Neural progenitor cell (in vitro differentiated cells): ENCODE data around the gene RRM2. TPM values are rescaled to one million over a fixed set of nuclear protein-coding genes. Genes with fewer than 3 reads are reported as not detected.

Experiments
- DNase-seq: peaks from one replicate; pipeline ENCODE4 v3.0.0-alpha.2; 2016; ENCODE audit warnings: low spot score
- H2AFZ ChIP-seq: fragments of 200-600 bp; sonication (generic); replicated peaks from 2 replicates; pipeline ENCODE4 v1.6.1; 2016; ENCODE audit warnings: antibody characterized with exemption
- H3F3A ChIP-seq: fragments of 200-600 bp; sonication (generic); 2 replicates; pipeline ENCODE4 v1.6.1; 2016; ENCODE audit warnings: antibody characterized with exemption, low read depth
- H3K27ac ChIP-seq: fragments of 200-600 bp; sonication (generic); 2 replicates; pipeline ENCODE4 v1.5.1; 2016; ENCODE audit warnings: mild to moderate bottlenecking
- H3K27me3 ChIP-seq: fragments of 200-600 bp; sonication (generic); 2 replicates; pipeline ENCODE4 v1.6.1; 2016; ENCODE audit warnings: mild to moderate bottlenecking, moderate library complexity
- H3K36me3 ChIP-seq: fragments of 200-600 bp; sonication (generic); 2 replicates; pipeline ENCODE4 v1.5.1; 2016
- H3K4me1 ChIP-seq: fragments of 200-600 bp; sonication (generic); 2 replicates; pipeline ENCODE4 v1.6.1; 2016; ENCODE audit warnings: mixed run types
- H3K4me2 ChIP-seq: fragments of 200-600 bp; sonication (generic); 2 replicates; pipeline ENCODE4 v1.6.1; 2016
- H3K4me3 ChIP-seq: fragments of 200-600 bp; sonication (generic); 2 replicates; pipeline ENCODE4 v1.5.1; 2016
- H3K79me2 ChIP-seq: fragments of 200-600 bp; sonication (generic); 2 replicates; pipeline ENCODE4 v1.6.1; 2016; ENCODE audit warnings: low read depth
- H3K9ac ChIP-seq: fragments of 200-600 bp; sonication (generic); 2 replicates; pipeline ENCODE4 v1.6.1; 2016
- H3K9me3 ChIP-seq: fragments of 200-600 bp; sonication (generic); 2 replicates; pipeline ENCODE4 v1.5.1; 2016; ENCODE audit warnings: low read depth
- H4K20me1 ChIP-seq: fragments of 200-600 bp; sonication (generic); 2 replicates; pipeline ENCODE4 v1.6.1; 2016; ENCODE audit warnings: low read depth
- H3K27ac Mint-ChIP-seq: 3 replicates; pipeline ENCODE4 v1.8.0; 2021; ENCODE audit warnings: mixed read lengths
- H3K27me3 Mint-ChIP-seq: 2 replicates; pipeline ENCODE4 v1.8.0; 2022; ENCODE audit warnings: low read depth, mild to moderate bottlenecking, inconsistent platforms, moderate library complexity, mixed read lengths; ENCODE audit not compliant: insufficient read depth
- H3K36me3 Mint-ChIP-seq: 3 replicates; pipeline ENCODE4 v1.8.0; 2021; ENCODE audit warnings: mixed read lengths
- H3K4me1 Mint-ChIP-seq: 3 replicates; pipeline ENCODE4 v1.8.0; 2021; ENCODE audit warnings: mixed read lengths
- H3K4me3 Mint-ChIP-seq: 3 replicates; pipeline ENCODE4 v1.8.0; 2021; ENCODE audit warnings: mild to moderate bottlenecking, moderate library complexity, mixed read lengths
- H3K9me3 Mint-ChIP-seq: 3 replicates; pipeline ENCODE4 v1.8.0; 2020; ENCODE audit warnings: mixed read lengths
- EZH2 ChIP-seq: fragments of 200-600 bp; sonication (generic); IDR thresholded peaks from 2 replicates; pipeline ENCODE4 v1.6.1; 2017; ENCODE audit warnings: antibody characterized with exemption, mild to moderate bottlenecking, moderate library complexity
- EZH2phosphoT487 ChIP-seq: fragments of 200-600 bp; sonication (generic); IDR thresholded peaks from 2 replicates; pipeline ENCODE4 v1.6.1; 2017; ENCODE audit warnings: antibody characterized with exemption
- total RNA-seq: library from RNA; depleted of rRNA; stranded (reverse); fragments of >200 nt; gene quantifications from 2 replicates; pipeline ENCODE4 v1.2.3, GENCODE V29; 2015; ENCODE audit warnings: low replicate concordance
- TF ChIP-seq, protein P1 (sequence below): fragments of 200-600 bp; sonication (generic); IDR thresholded peaks from 2 replicates; pipeline ENCODE4 v1.5.1; 2017; ENCODE audit warnings: antibody characterized with exemption, mild to moderate bottlenecking

The RRM2 gene
- total RNA-seq, 1 donor from 2014 or later = 66.0 TPM

- H3K4me1 Mint-ChIP-seq = peaks cover 55% of the 10 kb centered on the region
- peaks cover 19% of the 10 kb centered on the region for H3K4me1 ChIP-seq
Observed at GRCh38 chr2:10169053-10169578, 46.6 kb downstream of the RRM2 start.

DNA sequence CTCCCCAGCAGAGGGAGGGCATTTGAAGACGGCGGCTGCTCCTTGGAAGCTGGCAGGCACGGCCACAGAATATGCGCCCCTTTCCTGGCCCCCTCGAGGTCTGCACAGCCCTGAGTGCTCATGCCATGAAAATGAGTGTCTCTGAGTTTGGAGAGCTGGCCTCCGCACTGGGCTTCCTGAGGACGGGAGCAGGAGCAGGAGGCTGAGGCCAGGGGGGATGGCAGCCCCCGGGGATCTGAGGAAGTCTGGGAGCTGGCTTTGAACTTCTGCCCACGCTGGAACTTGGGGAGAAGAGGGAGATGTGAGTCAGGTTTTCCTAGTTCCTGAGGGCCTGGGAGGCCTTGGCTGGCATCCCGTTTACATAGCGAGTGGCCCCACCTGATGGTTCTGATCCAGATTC, 47.0 kb downstream of the RRM2 start:
- H3K9ac ChIP-seq = no peak overlapping the region
- no peaks in the 10 kb centered on the region for H3K36me3 ChIP-seq
- no peaks in the 10 kb centered on the region for H3K79me2 ChIP-seq
- DNase-seq = no peak
- H3K4me3 ChIP-seq = no peak overlapping the region
- H3K27me3 ChIP-seq = no peaks in the 10 kb centered on the region
- H3K36me3 Mint-ChIP-seq = peaks cover 10% of the 10 kb centered on the region
- no peaks in the 10 kb centered on the region for H3F3A ChIP-seq
- peaks cover 8% of the 10 kb centered on the region for H3K27me3 Mint-ChIP-seq
- H3K9me3 ChIP-seq = no peaks in the 10 kb centered on the region
- H3K27ac Mint-ChIP-seq = no peak overlapping the region
- H4K20me1 ChIP-seq = no peaks in the 10 kb centered on the region
- peaks cover 19% of the 10 kb centered on the region for H3K4me1 ChIP-seq
- H3K4me3 Mint-ChIP-seq = no peak overlapping the region
- no peak overlapping the region for H2AFZ ChIP-seq
- peaks cover 51% of the 10 kb centered on the region for H3K4me1 Mint-ChIP-seq
- TF ChIP-seq, protein P1, sequence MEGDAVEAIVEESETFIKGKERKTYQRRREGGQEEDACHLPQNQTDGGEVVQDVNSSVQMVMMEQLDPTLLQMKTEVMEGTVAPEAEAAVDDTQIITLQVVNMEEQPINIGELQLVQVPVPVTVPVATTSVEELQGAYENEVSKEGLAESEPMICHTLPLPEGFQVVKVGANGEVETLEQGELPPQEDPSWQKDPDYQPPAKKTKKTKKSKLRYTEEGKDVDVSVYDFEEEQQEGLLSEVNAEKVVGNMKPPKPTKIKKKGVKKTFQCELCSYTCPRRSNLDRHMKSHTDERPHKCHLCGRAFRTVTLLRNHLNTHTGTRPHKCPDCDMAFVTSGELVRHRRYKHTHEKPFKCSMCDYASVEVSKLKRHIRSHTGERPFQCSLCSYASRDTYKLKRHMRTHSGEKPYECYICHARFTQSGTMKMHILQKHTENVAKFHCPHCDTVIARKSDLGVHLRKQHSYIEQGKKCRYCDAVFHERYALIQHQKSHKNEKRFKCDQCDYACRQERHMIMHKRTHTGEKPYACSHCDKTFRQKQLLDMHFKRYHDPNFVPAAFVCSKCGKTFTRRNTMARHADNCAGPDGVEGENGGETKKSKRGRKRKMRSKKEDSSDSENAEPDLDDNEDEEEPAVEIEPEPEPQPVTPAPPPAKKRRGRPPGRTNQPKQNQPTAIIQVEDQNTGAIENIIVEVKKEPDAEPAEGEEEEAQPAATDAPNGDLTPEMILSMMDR = no peak
- H3K4me2 ChIP-seq = no peak overlapping the region
- no peak overlapping the region for H3K27ac ChIP-seq
- no peaks in the 10 kb centered on the region for H3K9me3 Mint-ChIP-seq

More at GRCh38 chr2:10169053-10169578, 46.6 kb downstream of the RRM2 start:
- no peaks in the 10 kb centered on the region for H3K79me2 ChIP-seq
- H3K27ac ChIP-seq = no peak overlapping the region
- no peak overlapping the region for H3K9ac ChIP-seq
- no peak overlapping the region for H3K4me3 ChIP-seq
- H3K9me3 Mint-ChIP-seq = no peaks in the 10 kb centered on the region
- H3K27me3 ChIP-seq = no peaks in the 10 kb centered on the region
- no peak overlapping the region for H3K4me3 Mint-ChIP-seq
- DNase-seq = no peak
- no peak overlapping the region for H2AFZ ChIP-seq
- H3K36me3 ChIP-seq = no peaks in the 10 kb centered on the region
- no peak overlapping the region for H3K4me2 ChIP-seq
- H3K27me3 Mint-ChIP-seq = peaks cover 8% of the 10 kb centered on the region
- no peak overlapping the region for H3K27ac Mint-ChIP-seq
- no peaks in the 10 kb centered on the region for H3K9me3 ChIP-seq
- no peaks in the 10 kb centered on the region for H4K20me1 ChIP-seq
- H3K36me3 Mint-ChIP-seq = peaks cover 10% of the 10 kb centered on the region
- H3F3A ChIP-seq = no peaks in the 10 kb centered on the region
- no peak for TF ChIP-seq EZH2
- no peak for TF ChIP-seq EZH2phosphoT487
- TF ChIP-seq, protein P1 = no peak

DNA sequence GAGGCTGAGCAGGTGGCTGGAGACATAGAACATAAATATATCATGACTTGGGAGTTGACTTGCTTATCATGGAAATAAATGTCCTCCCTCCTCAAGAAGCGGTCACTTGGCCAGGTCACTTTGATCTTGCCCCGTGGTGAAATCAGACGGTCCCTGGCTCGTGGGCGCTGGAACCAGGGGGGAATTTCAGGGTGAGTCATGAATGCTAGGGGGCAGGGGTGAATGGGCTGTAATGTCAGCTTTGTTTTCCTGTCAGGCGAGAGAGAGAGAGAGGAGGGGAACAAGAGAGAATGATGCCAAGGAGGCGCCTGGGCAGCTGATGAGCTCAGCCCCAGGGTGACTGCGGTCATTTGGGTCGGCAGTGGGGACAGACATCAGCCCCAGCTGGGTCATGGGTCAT, 47.7 kb downstream of the RRM2 start:
- peaks cover 47% of the 10 kb centered on the region for H3K4me1 Mint-ChIP-seq
- TF ChIP-seq, protein P1 = no peak
- TF ChIP-seq EZH2 (no peak), EZH2phosphoT487 (no peak)
- peak overlapping the region; percentile 88 for H3K27ac Mint-ChIP-seq
- H3K9ac ChIP-seq = no peak overlapping the region
- H3K36me3 ChIP-seq = no peaks in the 10 kb centered on the region
- peaks cover 19% of the 10 kb centered on the region for H3K4me1 ChIP-seq
- H3K4me2 ChIP-seq = no peak overlapping the region
- peaks cover 13% of the 10 kb centered on the region for H3K36me3 Mint-ChIP-seq
- H3K27me3 ChIP-seq = no peaks in the 10 kb centered on the region
- H3K27ac ChIP-seq = no peak overlapping the region
- H3K9me3 Mint-ChIP-seq = no peaks in the 10 kb centered on the region
- peak overlapping the region; percentile 53 for H3K4me3 Mint-ChIP-seq
- DNase-seq = no peak
- no peak overlapping the region for H3K4me3 ChIP-seq
- no peaks in the 10 kb centered on the region for H4K20me1 ChIP-seq
- no peak overlapping the region for H2AFZ ChIP-seq
- H3K79me2 ChIP-seq = no peaks in the 10 kb centered on the region
- H3K9me3 ChIP-seq = no peaks in the 10 kb centered on the region
- peaks cover 6% of the 10 kb centered on the region for H3K27me3 Mint-ChIP-seq
- no peaks in the 10 kb centered on the region for H3F3A ChIP-seq
